ENCODE results near the gene TAF1A.

Gene TAF1A

GRCh38 chr1:222622765-222623164 is 33.0 kb upstream of the TAF1A start:
- TF ChIP-seq, protein P1, sequence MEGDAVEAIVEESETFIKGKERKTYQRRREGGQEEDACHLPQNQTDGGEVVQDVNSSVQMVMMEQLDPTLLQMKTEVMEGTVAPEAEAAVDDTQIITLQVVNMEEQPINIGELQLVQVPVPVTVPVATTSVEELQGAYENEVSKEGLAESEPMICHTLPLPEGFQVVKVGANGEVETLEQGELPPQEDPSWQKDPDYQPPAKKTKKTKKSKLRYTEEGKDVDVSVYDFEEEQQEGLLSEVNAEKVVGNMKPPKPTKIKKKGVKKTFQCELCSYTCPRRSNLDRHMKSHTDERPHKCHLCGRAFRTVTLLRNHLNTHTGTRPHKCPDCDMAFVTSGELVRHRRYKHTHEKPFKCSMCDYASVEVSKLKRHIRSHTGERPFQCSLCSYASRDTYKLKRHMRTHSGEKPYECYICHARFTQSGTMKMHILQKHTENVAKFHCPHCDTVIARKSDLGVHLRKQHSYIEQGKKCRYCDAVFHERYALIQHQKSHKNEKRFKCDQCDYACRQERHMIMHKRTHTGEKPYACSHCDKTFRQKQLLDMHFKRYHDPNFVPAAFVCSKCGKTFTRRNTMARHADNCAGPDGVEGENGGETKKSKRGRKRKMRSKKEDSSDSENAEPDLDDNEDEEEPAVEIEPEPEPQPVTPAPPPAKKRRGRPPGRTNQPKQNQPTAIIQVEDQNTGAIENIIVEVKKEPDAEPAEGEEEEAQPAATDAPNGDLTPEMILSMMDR (conservative IDR thresholded peaks at IDR 0.05; ENCODE audit: low read depth, low read length) = no peak
- Histone ChIP-seq H3K9ac (no peak overlapping the region), H3K36me3 (ENCODE audit: insufficient read depth) (no peaks in the 10 kb centered on the region; the same call in 1 of the 2 replicates), H3K4me2 (no peak overlapping the region), H3K4me3 (IDR thresholded peaks at IDR 0.05; ENCODE audit: insufficient read depth, low read depth, low read length) (no peak overlapping the region), H4K20me1 (ENCODE audit: insufficient read depth) (no peaks in the 10 kb centered on the region), H3K79me2 (ENCODE audit: insufficient read depth, low read depth) (peaks cover 9% of the 10 kb centered on the region; the same call in 1 of the 2 replicates), H3K27ac (no peak overlapping the region), H3K4me1 (ENCODE audit: low read depth, poor library complexity, severe bottlenecking) (peaks cover 27% of the 10 kb centered on the region), H2AFZ (ENCODE audit: low read depth) (no peak overlapping the region), H3K27me3 (ENCODE audit: insufficient read depth, low read depth) (no peaks in the 10 kb centered on the region)

GRCh38 chr1:222620566-222620965 is 30.8 kb upstream of the TAF1A start:
- no peaks in the 10 kb centered on the region; the same call in 1 of the 2 replicates for H3K36me3 ChIP-seq (ENCODE audit: insufficient read depth)
- H3K4me3 ChIP-seq (IDR thresholded peaks at IDR 0.05; ENCODE audit: insufficient read depth, low read depth, low read length) = no peak overlapping the region
- H3K27me3 ChIP-seq (ENCODE audit: insufficient read depth, low read depth) = no peaks in the 10 kb centered on the region
- no peak overlapping the region for H3K27ac ChIP-seq
- no peak overlapping the region for H2AFZ ChIP-seq (ENCODE audit: low read depth)
- H3K9ac ChIP-seq = no peak overlapping the region
- peak overlapping the region; percentile 10; the same call in 1 of the 2 replicates for H3K4me2 ChIP-seq
- H4K20me1 ChIP-seq (ENCODE audit: insufficient read depth) = no peaks in the 10 kb centered on the region
- peaks cover 32% of the 10 kb centered on the region for H3K4me1 ChIP-seq (ENCODE audit: low read depth, poor library complexity, severe bottlenecking)
- peaks cover 9% of the 10 kb centered on the region; the same call in 1 of the 2 replicates for H3K79me2 ChIP-seq (ENCODE audit: insufficient read depth, low read depth)
- TF ChIP-seq, protein P1 (conservative IDR thresholded peaks at IDR 0.05; ENCODE audit: low read depth, low read length) = no peak

DNA sequence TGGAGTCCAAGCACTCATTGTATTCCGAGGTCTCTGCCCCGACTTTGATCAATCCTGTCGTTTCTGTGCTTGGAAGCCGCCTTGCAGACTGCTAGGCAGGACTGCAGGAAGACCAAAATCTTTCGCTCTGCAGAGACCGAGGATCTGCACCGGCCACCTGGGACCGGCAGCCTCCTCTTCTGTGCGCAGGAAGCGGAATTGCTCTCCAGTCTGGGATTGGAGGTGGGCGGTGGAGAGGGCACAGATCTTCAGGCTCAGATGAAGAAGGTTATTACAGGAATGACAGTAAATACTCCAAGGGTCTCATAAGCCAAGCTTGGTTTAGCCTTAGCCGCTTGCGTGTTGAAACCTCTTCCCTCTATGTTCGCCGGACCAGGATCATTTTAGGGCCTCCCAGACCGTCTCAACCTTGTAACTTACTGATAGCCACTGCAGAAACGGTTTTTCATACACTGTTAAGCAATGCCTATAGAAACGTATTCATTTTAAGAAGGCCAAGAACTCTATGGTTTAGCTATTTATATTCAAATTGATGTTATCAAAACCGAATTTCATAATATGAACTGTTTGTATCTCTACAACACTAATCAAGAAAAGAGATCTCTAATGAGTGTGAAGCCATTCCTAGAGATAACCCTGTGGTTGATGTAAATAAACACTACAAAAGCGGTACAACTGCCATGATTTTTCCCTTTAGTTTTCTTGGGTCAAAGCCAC is 29.3 kb upstream of the TAF1A start:
- TF ChIP-seq, protein P1 (conservative IDR thresholded peaks at IDR 0.05; ENCODE audit: low read depth, low read length) = no peak
- Histone ChIP-seq H3K4me3 (IDR thresholded peaks at IDR 0.05; ENCODE audit: insufficient read depth, low read depth, low read length) (peak overlapping the region; percentile 60), H3K27ac (no peak overlapping the region), H3K79me2 (ENCODE audit: insufficient read depth, low read depth) (peaks cover 9% of the 10 kb centered on the region; the same call in 1 of the 2 replicates), H3K27me3 (ENCODE audit: insufficient read depth, low read depth) (no peaks in the 10 kb centered on the region), H3K9ac (peak overlapping the region; percentile 90; the same call in 1 of the 2 replicates), H3K4me2 (peak overlapping the region; percentile 90), H2AFZ (ENCODE audit: low read depth) (peak overlapping the region; percentile 76; the same call in 1 of the 2 replicates), H3K36me3 (ENCODE audit: insufficient read depth) (no peaks in the 10 kb centered on the region; the same call in 1 of the 2 replicates), H4K20me1 (ENCODE audit: insufficient read depth) (no peaks in the 10 kb centered on the region), H3K4me1 (ENCODE audit: low read depth, poor library complexity, severe bottlenecking) (peaks cover 32% of the 10 kb centered on the region)

DNA sequence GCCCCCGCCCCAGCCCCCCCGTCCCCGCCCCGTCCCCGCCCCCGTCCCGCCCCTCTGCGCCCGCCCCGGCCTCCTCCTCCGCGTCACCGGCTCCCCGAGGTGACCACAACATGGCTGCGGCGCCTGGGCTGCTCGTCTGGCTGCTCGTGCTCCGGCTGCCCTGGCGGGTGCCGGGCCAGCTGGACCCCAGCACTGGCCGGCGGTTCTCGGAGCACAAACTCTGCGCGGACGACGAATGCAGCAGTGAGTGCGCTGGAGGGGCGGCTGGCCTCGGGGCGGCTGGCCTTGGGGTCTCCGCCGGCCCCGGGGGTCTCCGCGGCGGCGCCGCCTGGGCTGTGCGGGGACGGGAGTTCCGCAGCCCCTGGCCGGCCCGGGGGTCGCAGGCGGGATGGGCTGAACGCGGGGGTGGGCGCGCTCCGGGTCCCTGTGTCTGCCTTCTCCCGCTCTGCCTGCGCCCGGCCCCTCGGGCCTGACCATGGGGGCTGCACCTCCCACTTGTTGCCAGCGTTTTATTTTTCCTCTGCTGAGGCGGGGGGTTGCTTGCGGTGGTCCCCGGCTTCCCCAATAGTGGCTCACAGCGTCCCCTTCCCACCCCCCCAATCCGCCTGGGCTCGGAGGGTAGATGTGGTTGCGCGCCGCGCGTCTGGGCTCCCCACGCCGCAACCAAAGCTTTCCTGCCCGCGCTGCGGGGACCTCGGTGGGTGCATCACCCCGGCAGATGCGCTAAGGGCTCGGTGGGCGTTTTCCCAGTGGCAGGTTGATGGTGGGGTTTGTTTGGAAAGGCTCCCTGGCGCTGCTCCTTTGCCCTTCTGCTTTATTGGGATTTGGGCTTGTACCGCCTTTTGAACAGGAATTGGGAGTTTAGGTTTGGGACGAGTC is 28.5 kb upstream of the TAF1A start, which contains the start of gene MIA3:
Gene MIA3 (plus strand): TSS at position 97 of the 879 bp plus-strand sequence. CDS start 14 bp downstream, at position 111.
- Histone ChIP-seq H3K4me3 (IDR thresholded peaks at IDR 0.05; ENCODE audit: insufficient read depth, low read depth, low read length) (peak within 1 kb of the TSS; percentile 60), H3K27me3 (ENCODE audit: insufficient read depth, low read depth) (no peaks in the 10 kb centered on the region), H3K36me3 (ENCODE audit: insufficient read depth) (no peaks in the 10 kb centered on the region; the same call in 1 of the 2 replicates), H3K9ac (peak within 1 kb of the TSS; percentile 90), H4K20me1 (ENCODE audit: insufficient read depth) (no peaks in the 10 kb centered on the region), H2AFZ (ENCODE audit: low read depth) (peak within 1 kb of the TSS; percentile 80), H3K27ac (peak within 1 kb of the TSS; percentile 38), H3K4me1 (ENCODE audit: low read depth, poor library complexity, severe bottlenecking) (peaks cover 32% of the 10 kb centered on the region), H3K79me2 (ENCODE audit: insufficient read depth, low read depth) (peaks cover 9% of the 10 kb centered on the region; the same call in 1 of the 2 replicates), H3K4me2 (peak within 1 kb of the TSS; percentile 90)
- TF ChIP-seq, protein P1 (conservative IDR thresholded peaks at IDR 0.05; ENCODE audit: low read depth, low read length) = no peak

Measured in KMS-11 (cell line).